Hindlimb muscle (tissue), 1 donor: ENCODE measurements around the gene HTR2A. TPM values are rescaled to one million over a fixed set of nuclear protein-coding genes. Genes with fewer than 3 reads are reported as not detected.

Source experiments
- DNase-seq: peaks from one replicate; pipeline ENCODE4 v3.0.0-alpha.2; 2013
- polyA plus RNA-seq: library from polyadenylated mRNA; unstranded; fragments of 120-200 nt; gene quantifications from one replicate; pipeline ENCODE4 v1.2.1, GENCODE V29; 2013; ENCODE audit not compliant: insufficient read length

HTR2A gene
- polyA plus RNA-seq, 1 donor: 0.08 TPM

DNA sequence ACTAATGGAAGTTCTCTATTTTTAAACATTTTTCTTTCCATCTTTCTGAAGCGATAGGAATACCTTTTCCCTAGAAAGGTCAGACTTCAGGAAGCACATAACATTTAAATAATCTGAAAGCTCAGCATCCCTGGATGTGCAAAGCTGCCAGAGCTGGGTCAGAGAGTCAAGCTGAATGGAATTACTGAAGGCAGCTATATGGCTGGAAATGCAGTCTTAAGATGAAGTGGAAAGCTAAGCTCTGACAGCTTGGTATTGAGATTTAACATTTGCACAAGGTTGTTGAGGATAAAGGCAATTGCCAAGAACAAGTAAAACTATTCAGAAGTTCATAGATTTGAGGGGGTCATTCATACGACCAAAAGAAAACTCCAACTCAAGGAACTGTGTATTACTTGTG lies 28.8 kb downstream of the HTR2A start:
- no peak for DNase-seq

- DNase-seq: no peak
Observed at GRCh38 chr13:46866150-46866549, 30.7 kb downstream of the HTR2A start.

- no peak for DNase-seq
Observed at GRCh38 chr13:46864941-46865340, 31.9 kb downstream of the HTR2A start.

- DNase-seq: no peak
Observed at GRCh38 chr13:46861959-46862358, 34.9 kb downstream of the HTR2A start.

GRCh38 chr13:46860722-46861121 lies 36.1 kb downstream of the HTR2A start:
- no peak for DNase-seq

- DNase-seq: no peak
Observed at GRCh38 chr13:46858776-46859175, 38.1 kb downstream of the HTR2A start.

DNA sequence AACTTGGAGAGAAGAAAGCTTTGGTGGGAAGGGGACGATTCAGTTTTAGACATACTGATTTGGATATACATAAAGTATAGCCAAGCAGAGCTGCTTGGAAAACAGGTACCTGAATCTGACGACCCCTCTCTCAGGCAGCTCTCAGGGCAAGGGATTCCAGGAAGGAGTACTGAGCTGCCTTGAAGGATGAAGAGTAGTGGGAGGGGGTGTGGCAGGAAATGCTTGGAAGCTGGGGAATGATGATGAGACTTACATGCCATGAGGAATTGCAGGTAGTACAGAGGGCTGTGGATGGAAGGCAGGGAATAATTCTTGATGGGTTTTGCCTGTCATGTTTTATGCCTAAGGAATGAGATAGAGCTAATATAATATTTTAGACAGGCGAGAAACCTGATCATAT lies 38.7 kb downstream of the HTR2A start:
- no peak for DNase-seq

GRCh38 chr13:46855664-46856063 lies 41.2 kb downstream of the HTR2A start:
- no peak for DNase-seq

DNA sequence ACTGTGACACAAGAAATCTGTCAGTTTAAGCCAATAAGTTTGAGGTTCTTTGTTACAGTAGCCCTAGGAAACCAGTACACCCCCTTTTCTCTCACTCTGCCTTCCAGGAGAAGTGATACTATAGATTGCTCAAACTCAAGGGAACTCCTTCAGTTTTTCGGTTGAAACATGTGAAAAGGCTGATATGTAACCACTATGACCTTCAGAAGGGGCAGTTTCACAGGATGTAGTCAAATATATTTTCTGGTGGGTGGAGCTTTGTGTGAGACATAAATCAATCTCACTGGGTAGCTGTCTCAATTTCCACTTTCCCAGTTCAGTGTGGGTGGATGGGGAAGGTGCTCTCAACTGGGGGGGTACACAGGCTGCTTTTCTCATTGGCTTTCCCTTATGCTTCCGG lies 41.7 kb downstream of the HTR2A start:
- no peak for DNase-seq

DNA sequence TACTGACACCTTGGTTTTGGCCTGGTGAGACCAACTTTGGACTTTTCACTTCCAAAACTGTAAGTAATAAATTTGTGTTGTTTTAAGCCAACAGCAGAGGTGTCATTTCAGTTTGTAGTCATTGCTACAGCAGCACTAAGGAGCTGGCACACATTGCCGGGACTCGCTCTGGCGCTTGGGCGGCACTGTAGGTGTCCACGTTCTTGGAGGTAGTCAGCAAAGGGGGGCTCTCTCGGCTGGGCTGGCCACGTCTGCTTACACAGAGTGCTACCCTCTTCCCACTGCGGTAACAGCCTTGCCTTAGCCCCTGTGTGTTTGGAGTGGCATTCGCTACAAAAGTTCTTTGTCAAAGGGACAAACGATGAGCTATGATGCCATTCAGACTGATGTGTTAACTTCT lies 44.7 kb downstream of the HTR2A start:
- no peak for DNase-seq

DNA sequence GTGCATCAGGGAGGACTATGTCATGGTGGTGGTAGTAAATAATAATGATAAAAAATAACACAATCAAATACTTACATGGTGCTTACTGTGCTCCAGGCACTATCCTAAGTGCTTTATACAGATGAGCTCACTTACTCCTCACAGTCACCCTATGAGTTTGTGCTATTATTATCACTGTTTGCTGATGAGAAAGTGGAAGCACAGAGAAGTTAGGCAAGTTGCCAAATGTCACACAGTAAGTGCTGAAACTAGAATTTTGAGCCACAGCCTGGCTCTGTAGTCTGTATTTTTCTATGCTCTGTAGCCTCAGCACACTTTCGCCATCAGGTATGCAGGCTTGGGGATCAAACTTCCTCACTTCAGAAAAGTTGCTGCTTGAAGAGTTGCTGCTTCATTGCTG lies 46.6 kb downstream of the HTR2A start:
- no peak for DNase-seq

GRCh38 chr13:46846726-46847125 lies 50.1 kb downstream of the HTR2A start:
- DNase-seq: no peak

GRCh38 chr13:46845146-46845545 lies 51.7 kb downstream of the HTR2A start:
- no peak for DNase-seq

DNA sequence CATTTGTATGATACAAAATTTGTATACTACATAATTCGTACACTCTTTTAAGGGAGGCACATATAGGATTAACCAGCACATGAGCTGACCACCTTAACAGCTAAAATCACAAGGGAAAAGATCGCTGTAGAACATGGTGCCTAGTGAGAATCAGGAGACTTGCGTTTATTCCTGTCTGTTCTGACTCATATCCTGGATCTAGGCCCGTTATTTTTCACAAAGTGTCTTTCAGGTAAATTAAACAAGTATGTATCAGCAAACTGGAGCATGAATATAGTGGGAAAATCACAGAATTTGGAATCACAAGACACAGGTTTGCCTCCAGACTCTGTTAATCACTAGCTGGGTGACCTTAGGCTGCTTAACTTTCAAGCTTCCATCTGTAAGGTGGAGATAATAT lies 52.4 kb downstream of the HTR2A start:
- no peak for DNase-seq

GRCh38 chr13:46839399-46839798 lies 57.5 kb downstream of the HTR2A start:
- DNase-seq: no peak

DNA sequence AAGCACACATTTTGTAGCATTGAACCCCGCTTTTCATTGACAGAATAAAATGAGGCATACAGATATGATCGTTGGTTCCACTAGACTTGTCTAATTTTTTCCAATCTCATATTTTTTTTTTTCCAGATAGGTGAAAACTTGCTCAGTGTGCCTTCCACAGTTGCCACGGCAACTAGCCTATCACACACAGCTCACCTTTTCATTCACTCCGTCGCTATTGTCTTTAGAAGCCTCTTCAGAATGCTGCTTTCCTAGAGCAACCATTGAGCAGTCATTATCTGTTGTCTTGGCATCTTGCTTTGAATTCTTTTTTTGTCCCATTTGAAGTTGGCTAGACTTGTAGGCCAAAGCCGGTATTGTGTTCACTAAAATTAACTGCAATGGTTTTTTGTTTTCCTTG lies 62.2 kb downstream of the HTR2A start:
- no peak for DNase-seq

- DNase-seq: peak; percentile 23
Observed at GRCh38 chr13:46831588-46832194, 65.2 kb downstream of the HTR2A start.

DNA sequence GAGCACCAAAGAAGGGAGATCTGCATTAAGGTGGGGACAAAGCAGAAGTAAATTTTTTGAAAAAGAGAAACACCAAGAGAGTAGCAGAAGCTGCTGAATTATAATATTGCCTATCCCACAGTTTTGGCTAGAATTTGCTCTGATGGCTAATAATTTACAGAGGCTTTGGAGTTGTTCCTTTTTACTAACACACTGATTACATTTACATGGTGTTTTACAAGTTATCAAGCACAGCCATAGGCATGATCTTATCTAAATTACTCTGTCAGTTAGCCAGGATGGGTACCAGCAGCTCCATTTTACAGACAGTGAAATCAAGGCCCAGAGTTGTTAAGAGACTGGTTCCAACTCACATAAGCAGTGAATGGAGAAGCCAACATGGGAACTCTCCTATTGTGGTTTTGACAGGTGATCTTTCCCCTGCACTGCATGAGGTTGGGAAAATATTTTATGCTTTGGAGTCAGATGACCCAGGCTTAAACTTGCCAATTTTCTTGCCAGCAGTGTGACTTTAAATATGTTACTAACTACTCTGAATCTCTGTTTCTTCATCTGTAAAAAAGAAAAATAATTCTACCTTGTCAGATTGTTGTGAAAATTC lies 66.3 kb downstream of the HTR2A start:
- no peak for DNase-seq

DNA sequence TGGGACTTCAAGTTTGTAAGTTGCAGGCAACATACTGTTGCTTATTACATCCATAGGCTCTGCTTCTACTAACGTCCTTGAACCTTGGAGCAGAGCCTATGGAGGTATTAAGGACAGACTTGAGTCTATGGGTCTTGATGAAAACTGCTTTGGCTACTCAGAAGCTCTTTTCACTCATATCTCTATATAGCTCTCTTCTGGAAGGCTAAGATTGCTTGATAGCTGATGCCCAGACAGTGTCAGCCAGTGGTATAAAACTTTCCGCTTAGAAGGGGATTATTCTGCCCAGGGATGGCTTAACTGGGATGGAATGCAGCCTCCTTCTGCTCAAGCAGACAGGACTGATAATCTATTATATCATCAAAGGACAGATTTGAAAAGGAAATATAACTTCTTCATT lies 74.3 kb downstream of the HTR2A start:
- no peak for DNase-seq

- no peak for DNase-seq
Observed at GRCh38 chr13:46817838-46818476, 78.9 kb downstream of the HTR2A start.

DNA sequence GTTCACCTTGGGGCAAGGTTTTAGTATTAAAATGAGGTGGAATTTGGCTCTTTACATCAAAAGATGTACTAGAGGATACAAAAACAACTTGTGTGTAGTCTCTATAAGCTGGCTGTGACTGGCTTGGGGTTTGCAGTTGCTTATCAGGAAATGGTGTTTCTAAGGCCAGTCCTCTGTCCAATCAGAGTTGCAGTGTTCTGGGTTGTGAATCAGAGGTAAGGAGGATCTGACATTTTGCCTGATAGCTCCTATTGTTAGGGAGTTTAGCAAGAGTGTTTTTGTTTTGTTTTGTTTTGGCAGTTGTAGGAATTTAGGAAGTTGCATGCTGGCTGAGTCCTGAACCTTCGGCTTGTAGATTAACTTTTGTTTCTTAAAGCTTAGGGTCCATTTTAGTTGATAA lies 79.8 kb downstream of the HTR2A start:
- no peak for DNase-seq

- no peak for DNase-seq
Observed at GRCh38 chr13:46816371-46816770, 80.5 kb downstream of the HTR2A start.

- DNase-seq: no peak
Observed at GRCh38 chr13:46812301-46812797, 84.5 kb downstream of the HTR2A start.

DNA sequence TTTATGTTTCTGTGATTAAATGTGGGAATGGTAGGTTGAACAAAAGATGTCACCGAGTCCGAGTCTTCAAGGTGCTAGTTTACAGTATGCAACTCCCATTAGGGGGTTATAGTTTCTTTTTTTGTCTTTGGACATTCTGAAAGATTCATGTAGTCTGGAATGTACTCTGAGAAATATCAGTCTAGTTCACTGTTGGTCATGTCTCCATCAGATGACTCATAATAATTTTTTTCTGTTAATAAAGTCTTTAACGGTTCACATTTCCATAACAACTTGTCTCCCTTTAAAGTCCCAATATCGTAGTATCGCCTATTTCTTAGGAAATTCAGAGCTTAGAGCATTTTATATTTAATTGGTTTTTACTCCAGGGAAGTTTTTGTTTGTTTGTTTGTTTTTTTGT lies 86.4 kb downstream of the HTR2A start:
- DNase-seq: no peak
